Thoracic aorta (tissue), 2 donors: ENCODE data around the gene PROX2. TPM values are rescaled to one million over a fixed set of nuclear protein-coding genes. Genes with fewer than 3 reads are reported as not detected.

Source experiments
- ATAC-seq: fragments of 150-250 bp; one replicate; pipeline ENCODE4 v1.8.0; 2017; ENCODE audit warnings: low read depth; ENCODE audit not compliant: insufficient number of reproducible peaks, low FRiP score
- DNase-seq: peaks from one replicate; pipeline ENCODE4 v3.0.0-alpha.2; 2020; ENCODE audit warnings: low spot score
- H3K27ac ChIP-seq, 2 donors: fragments of 200-600 bp; sonication (generic); 1 replicate in 1 of 2; 2 replicates in 1 of 2; pipeline ENCODE4 v1.5.1; 2016; ENCODE audit warnings: mild to moderate bottlenecking in 2 of 2, moderate library complexity in 2 of 2
- H3K27me3 ChIP-seq: fragments of 200-600 bp; sonication (generic); replicated peaks from 2 replicates; pipeline ENCODE4 v1.6.0; 2016; ENCODE audit warnings: mild to moderate bottlenecking; ENCODE audit not compliant: insufficient read depth
- H3K36me3 ChIP-seq: fragments of 200-600 bp; sonication (generic); one replicate; pipeline ENCODE4 v1.5.1; 2016
- H3K4me1 ChIP-seq, 2 donors: fragments of 200-600 bp; sonication (generic); 1 replicate in 1 of 2; 2 replicates in 1 of 2; pipeline versions ENCODE4 v1.5.1 to v1.6.0; 2016; ENCODE audit warnings: low read depth in 2 of 2, mild to moderate bottlenecking in 1 of 2; ENCODE audit not compliant: control insufficient read depth in 1 of 2
- H3K4me3 ChIP-seq: fragments of 200-600 bp; sonication (generic); 2 replicates; pipeline ENCODE4 v1.5.1; 2016; ENCODE audit warnings: mild to moderate bottlenecking
- H3K9me3 ChIP-seq: fragments of 200-600 bp; sonication (generic); 2 replicates; pipeline ENCODE4 v1.5.1; 2016
- total RNA-seq, 2 donors: library from RNA; depleted of rRNA; stranded (reverse); fragments of >200 nt; gene quantifications; one replicate each; pipeline versions ENCODE4 v1.1.0 to v1.2.3, GENCODE V29; 2016
- TF ChIP-seq, protein P1 (sequence below): fragments of 200-600 bp; sonication (generic); IDR thresholded peaks from one replicate; pipeline ENCODE4 v1.5.1; 2019; ENCODE audit warnings: antibody characterized with exemption

PROX2 gene
- total RNA-seq, 2 donors from 2014 or later: not detected

DNA sequence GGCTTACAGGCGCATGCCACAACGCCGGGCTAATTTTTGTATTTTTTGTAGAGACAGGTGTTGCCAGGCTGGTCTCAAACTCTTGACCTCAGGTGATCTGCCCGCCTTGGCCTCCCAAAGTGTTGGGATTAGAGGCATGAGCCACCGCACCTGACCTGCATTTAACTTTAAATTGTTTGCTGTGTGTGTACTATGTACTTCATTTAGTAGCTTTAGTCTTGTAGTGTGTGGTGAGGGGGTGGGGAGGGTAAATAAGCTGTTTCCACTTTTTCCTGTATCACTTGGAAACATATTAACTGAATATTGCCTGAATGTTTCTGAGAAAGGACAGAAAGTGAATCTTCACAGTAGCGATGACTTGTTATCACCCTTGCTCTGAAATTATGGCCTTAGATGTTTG is 14.3 kb upstream of the PROX2 start:
- H3K36me3 ChIP-seq: peaks cover 54% of the 10 kb centered on the region
- peaks cover 16 to 32% of the 10 kb centered on the region in 2 donors for H3K4me1 ChIP-seq
- DNase-seq: no peak
- H3K4me3 ChIP-seq: no peak overlapping the region
- TF ChIP-seq, protein P1, sequence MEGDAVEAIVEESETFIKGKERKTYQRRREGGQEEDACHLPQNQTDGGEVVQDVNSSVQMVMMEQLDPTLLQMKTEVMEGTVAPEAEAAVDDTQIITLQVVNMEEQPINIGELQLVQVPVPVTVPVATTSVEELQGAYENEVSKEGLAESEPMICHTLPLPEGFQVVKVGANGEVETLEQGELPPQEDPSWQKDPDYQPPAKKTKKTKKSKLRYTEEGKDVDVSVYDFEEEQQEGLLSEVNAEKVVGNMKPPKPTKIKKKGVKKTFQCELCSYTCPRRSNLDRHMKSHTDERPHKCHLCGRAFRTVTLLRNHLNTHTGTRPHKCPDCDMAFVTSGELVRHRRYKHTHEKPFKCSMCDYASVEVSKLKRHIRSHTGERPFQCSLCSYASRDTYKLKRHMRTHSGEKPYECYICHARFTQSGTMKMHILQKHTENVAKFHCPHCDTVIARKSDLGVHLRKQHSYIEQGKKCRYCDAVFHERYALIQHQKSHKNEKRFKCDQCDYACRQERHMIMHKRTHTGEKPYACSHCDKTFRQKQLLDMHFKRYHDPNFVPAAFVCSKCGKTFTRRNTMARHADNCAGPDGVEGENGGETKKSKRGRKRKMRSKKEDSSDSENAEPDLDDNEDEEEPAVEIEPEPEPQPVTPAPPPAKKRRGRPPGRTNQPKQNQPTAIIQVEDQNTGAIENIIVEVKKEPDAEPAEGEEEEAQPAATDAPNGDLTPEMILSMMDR: no peak
- no peaks in the 10 kb centered on the region for H3K9me3 ChIP-seq
- no peaks in the 10 kb centered on the region for H3K27me3 ChIP-seq
- no peak for ATAC-seq
- no peak overlapping the region for H3K27ac ChIP-seq

DNA sequence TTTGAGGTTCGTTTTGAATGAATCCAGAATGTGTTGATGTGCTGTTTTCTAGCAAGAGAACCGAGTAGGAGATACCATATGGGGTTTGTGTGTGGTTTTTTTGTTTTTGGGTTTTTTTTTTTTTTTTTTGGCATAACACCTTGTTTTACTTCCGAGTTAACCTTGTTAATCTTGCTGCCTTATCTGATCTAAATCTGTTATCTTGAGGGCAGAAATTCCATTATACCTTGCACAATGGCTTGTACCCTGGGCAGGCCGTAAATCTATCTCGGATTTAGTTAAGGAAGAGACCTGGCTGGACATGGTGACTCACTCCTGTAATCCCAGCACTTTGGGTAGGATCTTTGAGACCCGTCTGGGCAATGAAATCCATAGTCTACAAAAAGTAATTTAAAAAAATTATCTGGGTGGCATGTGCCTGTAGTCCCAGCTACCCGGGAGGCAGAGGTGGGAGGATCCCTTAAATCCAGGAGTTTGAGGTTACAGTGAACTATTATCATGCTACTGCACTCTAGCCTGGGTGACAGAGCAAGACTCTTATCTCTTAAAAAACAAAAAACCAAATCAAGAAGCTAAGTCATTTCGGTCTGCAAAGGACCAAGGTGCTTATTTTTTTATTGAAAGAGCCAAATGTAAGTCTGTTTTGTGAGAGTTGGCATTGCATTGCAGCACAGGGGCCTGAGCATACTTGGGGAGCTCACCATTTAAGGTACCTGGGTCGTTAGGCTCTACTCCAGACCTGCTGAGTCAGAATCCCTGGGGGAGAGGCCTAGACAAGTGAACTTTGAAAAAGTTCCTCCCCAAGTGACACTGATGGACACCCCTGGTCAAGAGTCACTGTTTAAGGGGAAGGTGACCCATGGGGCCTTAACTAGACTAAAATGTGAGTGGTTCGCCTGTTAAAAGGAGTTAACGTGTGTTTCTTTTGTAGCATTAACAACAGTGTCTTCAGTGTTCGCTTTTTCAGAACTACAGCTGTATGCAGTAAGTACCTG is 12.5 kb upstream of the PROX2 start:
- no peak for ATAC-seq
- no peaks in the 10 kb centered on the region for H3K9me3 ChIP-seq
- TF ChIP-seq, protein P1: no peak
- no peaks in the 10 kb centered on the region for H3K27me3 ChIP-seq
- no peak overlapping the region for H3K4me3 ChIP-seq
- H3K27ac ChIP-seq: peak overlapping the region in 1 of 2 donors; percentile 14
- peaks cover 29 to 50% of the 10 kb centered on the region in 2 donors for H3K4me1 ChIP-seq
- H3K36me3 ChIP-seq: peaks cover 36% of the 10 kb centered on the region
- DNase-seq: no peak

DNA sequence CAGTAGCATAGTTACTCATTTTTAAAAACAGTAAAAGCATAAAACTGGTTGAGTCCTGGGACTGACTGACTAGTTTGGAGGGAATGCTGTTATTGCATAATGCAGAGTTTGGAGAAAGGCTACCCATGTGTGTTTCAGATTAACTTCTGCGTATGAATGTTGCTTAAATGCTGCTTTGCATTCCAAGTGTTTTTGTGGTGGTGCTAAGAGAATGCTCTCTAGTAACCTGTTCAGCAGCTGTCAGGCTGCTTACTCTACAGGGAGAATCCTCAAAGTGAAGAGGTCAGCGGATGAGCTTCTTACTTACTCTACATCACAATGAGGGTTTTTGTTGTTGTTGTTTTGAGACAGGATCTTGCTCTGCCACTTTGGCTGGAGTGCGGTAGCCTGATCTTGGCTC is 10.1 kb upstream of the PROX2 start:
- H3K27me3 ChIP-seq: no peaks in the 10 kb centered on the region
- H3K4me1 ChIP-seq: peaks cover 38 to 60% of the 10 kb centered on the region in 2 donors
- TF ChIP-seq, protein P1: no peak
- DNase-seq (no peak), ATAC-seq (no peak)
- no peaks in the 10 kb centered on the region for H3K9me3 ChIP-seq
- H3K36me3 ChIP-seq: peaks cover 13% of the 10 kb centered on the region
- H3K4me3 ChIP-seq: no peak overlapping the region
- peak overlapping the region in 1 of 2 donors; percentile 43 for H3K27ac ChIP-seq

DNA sequence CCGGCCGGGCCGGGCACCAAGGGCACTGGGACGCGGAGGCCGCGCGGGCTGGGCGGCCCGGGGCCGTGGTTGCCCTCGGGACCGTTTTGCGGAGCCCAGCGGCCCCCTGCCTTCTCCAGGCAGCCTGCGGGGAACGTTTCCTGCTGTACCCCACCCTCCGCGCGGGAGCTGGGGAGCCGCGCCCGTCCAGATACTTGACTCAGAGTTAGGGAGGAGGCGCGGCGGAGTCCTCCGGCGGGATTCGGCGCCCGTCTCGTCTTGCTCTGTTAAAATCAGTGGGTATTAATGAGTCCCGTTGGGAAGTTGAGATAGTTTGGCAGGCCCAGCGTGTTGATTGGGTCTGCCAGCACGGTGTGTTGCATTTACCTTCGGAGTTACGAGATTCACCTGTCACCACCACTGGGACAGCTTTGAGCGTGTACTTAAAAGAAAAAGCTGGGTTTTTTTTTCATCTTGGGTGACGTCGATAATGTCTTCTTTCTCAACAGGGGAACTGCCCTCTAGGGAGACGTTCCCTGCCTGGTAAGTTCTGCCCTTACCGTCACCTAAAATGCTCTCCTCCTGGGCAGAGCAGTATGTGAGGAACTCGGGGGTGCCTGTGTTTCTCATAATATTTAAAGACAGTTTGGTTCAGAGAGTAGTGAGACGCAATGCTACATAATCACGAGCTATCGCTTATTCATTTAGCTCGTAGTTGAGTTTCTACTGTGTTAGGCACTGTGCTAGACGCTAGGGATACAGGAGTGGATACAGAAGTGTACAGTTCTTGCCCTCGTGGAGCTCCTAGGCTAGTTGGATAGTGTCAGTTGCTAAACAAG is 6.4 kb upstream of the PROX2 start:
- peak overlapping the region; percentile 86 to 93 for H3K27ac ChIP-seq
- no peaks in the 10 kb centered on the region for H3K9me3 ChIP-seq
- peak overlapping the region; percentile 90 for H3K4me3 ChIP-seq
- H3K4me1 ChIP-seq: peaks cover 34 to 42% of the 10 kb centered on the region in 2 donors
- no peaks in the 10 kb centered on the region for H3K36me3 ChIP-seq
- TF ChIP-seq, protein P1: no peak
- no peaks in the 10 kb centered on the region for H3K27me3 ChIP-seq
- ATAC-seq (no peak), DNase-seq (peak; percentile 22)
